Astrocyte (in vitro differentiated cells and primary cell): ENCODE measurements around the gene DCHS2. TPM values are rescaled to one million over a fixed set of nuclear protein-coding genes. Genes with fewer than 3 reads are reported as not detected.
"Not testable (repeated sequence)": the region's sequence is repeated elsewhere in the genome, so short reads cannot be mapped to it uniquely, and the experiment has no call there.

Experiments used
- DNase-seq: peaks from one replicate; pipeline ENCODE4 v3.0.0-alpha.2; 2010; ENCODE audit warnings: low read depth
- FAIRE-seq: peaks from 2 replicates; lab custom pipeline; 2011; peaks lifted over from hg19 to GRCh38; lab: Jason Lieb, UNC
- H2AFZ ChIP-seq: 2 replicates; pipeline ENCODE4 v1.6.0; 2012; ENCODE audit warnings: low read depth, low read length, inconsistent platforms
- H3K27ac ChIP-seq: 2 replicates; pipeline ENCODE4 v1.5.1; 2011; ENCODE audit warnings: low read depth, low read length, inconsistent platforms
- H3K27me3 ChIP-seq: 2 replicates; pipeline ENCODE4 v1.6.0; 2011; ENCODE audit warnings: low read length, inconsistent platforms; ENCODE audit not compliant: insufficient read depth
- H3K36me3 ChIP-seq: 2 replicates; pipeline ENCODE4 v1.5.1; 2011; ENCODE audit warnings: low read length, inconsistent platforms; ENCODE audit not compliant: insufficient read depth
- H3K4me1 ChIP-seq: 2 replicates; pipeline ENCODE4 v1.5.1; 2011; ENCODE audit warnings: low read length, inconsistent platforms; ENCODE audit not compliant: insufficient read depth
- H3K4me2 ChIP-seq: 2 replicates; pipeline ENCODE4 v1.6.0; 2012; ENCODE audit warnings: low read length, inconsistent platforms
- H3K4me3 ChIP-seq: 2 replicates; pipeline ENCODE4 v1.5.1; 2011; ENCODE audit warnings: low read depth, mild to moderate bottlenecking, low read length, inconsistent platforms; ENCODE audit not compliant: insufficient read depth
- H3K79me2 ChIP-seq: 2 replicates; pipeline ENCODE4 v1.6.0; 2012; ENCODE audit warnings: mild to moderate bottlenecking, low read length, inconsistent platforms; ENCODE audit not compliant: insufficient read depth
- H3K9ac ChIP-seq: 2 replicates; pipeline ENCODE4 v1.6.0; 2012; ENCODE audit warnings: mild to moderate bottlenecking, low read length, inconsistent platforms
- H3K9me3 ChIP-seq: 2 replicates; pipeline ENCODE4 v1.5.1; 2012; ENCODE audit warnings: low read depth, mild to moderate bottlenecking, low read length, inconsistent platforms; ENCODE audit not compliant: insufficient read depth
- H4K20me1 ChIP-seq: 2 replicates; pipeline ENCODE4 v1.6.0; 2012; ENCODE audit warnings: low read length, inconsistent platforms; ENCODE audit not compliant: insufficient read depth
- H3K27ac Mint-ChIP-seq: one replicate; pipeline ENCODE4 v1.8.0; 2021; ENCODE audit warnings: mild to moderate bottlenecking, mixed read lengths; ENCODE audit not compliant: unreplicated experiment
- H3K27me3 Mint-ChIP-seq: one replicate; pipeline ENCODE4 v1.8.0; 2021; ENCODE audit warnings: low read depth, mixed read lengths; ENCODE audit not compliant: unreplicated experiment
- H3K36me3 Mint-ChIP-seq: one replicate; pipeline ENCODE4 v1.8.0; 2021; ENCODE audit warnings: low read depth, mixed read lengths; ENCODE audit not compliant: unreplicated experiment
- H3K4me1 Mint-ChIP-seq: one replicate; pipeline ENCODE4 v1.8.0; 2021; ENCODE audit warnings: low read depth, mixed read lengths; ENCODE audit not compliant: unreplicated experiment
- H3K4me3 Mint-ChIP-seq: one replicate; pipeline ENCODE4 v1.8.0; 2021; ENCODE audit warnings: mild to moderate bottlenecking, moderate library complexity, mixed read lengths; ENCODE audit not compliant: unreplicated experiment
- H3K9me3 Mint-ChIP-seq: one replicate; pipeline ENCODE4 v1.8.0; 2021; ENCODE audit warnings: mild to moderate bottlenecking, mixed read lengths; ENCODE audit not compliant: unreplicated experiment
- CTCF ChIP-seq: IDR thresholded peaks from 2 replicates; pipeline ENCODE4 v1.5.1; 2011; ENCODE audit warnings: low read depth, mild to moderate bottlenecking, inconsistent platforms, low read length, moderate library complexity; ENCODE audit not compliant: insufficient read depth
- EZH2 ChIP-seq: IDR thresholded peaks from 2 replicates; pipeline ENCODE4 v1.6.1; 2012; ENCODE audit warnings: mild to moderate bottlenecking, low read length, inconsistent platforms; ENCODE audit not compliant: insufficient read depth
- total RNA-seq: library from RNA; stranded (reverse); gene quantifications from 2 replicates; pipeline ENCODE4 v1.2.1, GENCODE V29; 2021

Gene DCHS2
- total RNA-seq, 1 donor from 2014 or later = 0.25 TPM

DNA sequence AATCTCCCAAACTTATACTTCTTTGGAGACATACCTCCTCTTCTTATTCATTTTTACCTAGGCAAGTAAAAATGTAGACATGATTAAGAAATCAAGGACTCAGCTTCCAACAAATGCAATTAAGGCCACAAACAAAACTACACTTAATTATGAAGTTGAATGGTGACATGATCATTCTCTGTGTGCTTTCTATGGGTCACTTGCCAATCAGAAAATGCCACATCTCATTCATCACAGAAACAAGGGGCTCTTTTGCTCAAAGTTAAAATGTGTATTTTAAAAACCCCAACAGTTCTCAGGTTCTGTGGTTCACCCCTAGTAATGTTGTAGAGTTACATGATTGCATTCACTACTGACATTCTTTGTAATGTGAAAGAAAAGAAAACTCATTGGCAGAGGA lies 273.5 kb downstream of the DCHS2 start:
- peaks cover 2% of the 10 kb centered on the region for H3K9me3 Mint-ChIP-seq
- no peak overlapping the region for H3K4me3 ChIP-seq
- H3K27ac Mint-ChIP-seq = no peak overlapping the region
- no peak overlapping the region for H3K9ac ChIP-seq
- H3K27ac ChIP-seq = no peak overlapping the region
- no peak overlapping the region for H2AFZ ChIP-seq
- H3K4me2 ChIP-seq = no peak overlapping the region
- no peaks in the 10 kb centered on the region for H3K79me2 ChIP-seq
- peaks cover 4% of the 10 kb centered on the region for H3K9me3 ChIP-seq
- no peak overlapping the region for H3K4me3 Mint-ChIP-seq
- H3K27me3 Mint-ChIP-seq = no peaks in the 10 kb centered on the region
- no peak for FAIRE-seq
- no peaks in the 10 kb centered on the region for H3K4me1 Mint-ChIP-seq
- no peaks in the 10 kb centered on the region for H4K20me1 ChIP-seq
- no peaks in the 10 kb centered on the region for H3K36me3 Mint-ChIP-seq
- no peaks in the 10 kb centered on the region for H3K36me3 ChIP-seq
- H3K27me3 ChIP-seq = no peaks in the 10 kb centered on the region
- TF ChIP-seq CTCF (no peak), EZH2 (no peak)
- no peaks in the 10 kb centered on the region for H3K4me1 ChIP-seq
- DNase-seq = no peak

DNA sequence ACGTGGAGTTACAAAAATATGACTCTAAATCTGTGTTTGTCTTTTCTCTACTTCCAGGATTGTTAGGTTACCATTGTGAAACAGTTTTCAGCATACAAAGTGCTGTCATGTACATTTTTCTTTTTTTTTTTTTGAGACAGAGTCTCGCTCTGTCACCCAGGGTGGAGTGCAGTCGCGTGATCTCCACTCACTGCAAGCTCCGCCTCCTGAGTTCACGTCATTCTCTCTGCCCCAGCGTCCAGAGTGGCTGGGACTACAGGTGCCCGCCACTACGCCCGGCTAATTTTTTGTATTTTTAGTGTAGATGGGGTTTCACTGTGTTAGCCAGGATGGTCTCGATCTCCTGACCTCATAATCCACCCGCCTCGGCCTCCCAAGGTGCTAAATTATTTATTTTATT lies 274.2 kb downstream of the DCHS2 start:
- H3K4me1 Mint-ChIP-seq, H3K27ac ChIP-seq, H3K4me1 ChIP-seq, H3K36me3 ChIP-seq, H2AFZ ChIP-seq, H3K36me3 Mint-ChIP-seq, H3K79me2 ChIP-seq, FAIRE-seq, H3K27me3 ChIP-seq, DNase-seq, H3K9me3 ChIP-seq, H4K20me1 ChIP-seq, H3K27ac Mint-ChIP-seq, H3K27me3 Mint-ChIP-seq, H3K4me2 ChIP-seq, H3K4me3 Mint-ChIP-seq, H3K9ac ChIP-seq, H3K9me3 Mint-ChIP-seq, H3K4me3 ChIP-seq: not testable (repeated sequence)

GRCh38 chr4:154211506-154211905 lies 280.1 kb downstream of the DCHS2 start:
- Mint-ChIP-seq H3K27me3 (no peaks in the 10 kb centered on the region), H3K36me3 (no peaks in the 10 kb centered on the region), H3K4me1 (no peaks in the 10 kb centered on the region), H3K9me3 (no peaks in the 10 kb centered on the region), H3K27ac (no peak overlapping the region), H3K4me3 (no peak overlapping the region)
- DNase-seq (no peak), FAIRE-seq (no peak)
- Histone ChIP-seq H3K4me3 (no peak overlapping the region), H3K36me3 (no peaks in the 10 kb centered on the region), H3K9me3 (no peaks in the 10 kb centered on the region), H3K27ac (no peak overlapping the region), H2AFZ (no peak overlapping the region), H3K9ac (no peak overlapping the region), H3K79me2 (no peaks in the 10 kb centered on the region), H3K4me1 (no peaks in the 10 kb centered on the region), H3K4me2 (no peak overlapping the region), H3K27me3 (no peaks in the 10 kb centered on the region), H4K20me1 (no peaks in the 10 kb centered on the region)
- TF ChIP-seq CTCF (no peak), EZH2 (no peak)
